Inferior parietal cortex (tissue), 1 donor: ENCODE measurements around the gene ICA1L.
A peak's percentile ranks its signal among the peaks of the same experiment; 100 is the strongest.
"Not testable (repeated sequence)": the region's sequence is repeated elsewhere in the genome, so short reads cannot be mapped to it uniquely, and the experiment has no call there.

Experiments
- DNase-seq: peaks from one replicate; pipeline ENCODE4 v3.0.0-alpha.2; 2016; ENCODE audit errors: extremely low spot score

ICA1L gene

GRCh38 chr2:202871300-202872141 is at the start of gene ICA1L:
TSS of gene ICA1L (minus strand) at chr2:202871766. CDS start at chr2:202829009, 42,757 bp downstream.
- peak; percentile 61 for DNase-seq

GRCh38 chr2:202918860-202919259 is 47.3 kb upstream of the ICA1L start:
- no peak for DNase-seq

GRCh38 chr2:202912342-202913201 is 41.0 kb upstream of the ICA1L start:
- DNase-seq, result peak; percentile 2

GRCh38 chr2:202911512-202912341 is 40.2 kb upstream of the ICA1L start, which contains the start of the genes CARF and WDR12:
TSS of gene CARF (plus strand) at chr2:202912275. CDS start at chr2:202941903, 29,628 bp downstream.
TSS of gene WDR12 (minus strand) at chr2:202911673. CDS start at chr2:202911476, 197 bp downstream.
- peak; percentile 97 for DNase-seq

GRCh38 chr2:202911203-202911511 is 39.6 kb upstream of the ICA1L start:
- DNase-seq, result no peak

GRCh38 chr2:202910698-202911097 is 39.1 kb upstream of the ICA1L start:
- no peak for DNase-seq

- not testable (repeated sequence) for DNase-seq
Measured at GRCh38 chr2:202910250-202910649, 38.7 kb upstream of the ICA1L start.

- no peak for DNase-seq
Measured at GRCh38 chr2:202909394-202910192, 38.0 kb upstream of the ICA1L start.

GRCh38 chr2:202908186-202908585 is 36.6 kb upstream of the ICA1L start:
- no peak for DNase-seq

- not testable (repeated sequence) for DNase-seq
Measured at GRCh38 chr2:202905507-202905906, 33.9 kb upstream of the ICA1L start.

- no peak for DNase-seq
Measured at GRCh38 chr2:202885190-202885589, 13.6 kb upstream of the ICA1L start.

- no peak for DNase-seq
Measured at GRCh38 chr2:202883987-202884675, 12.6 kb upstream of the ICA1L start.

GRCh38 chr2:202881570-202881969 is 10.0 kb upstream of the ICA1L start:
- DNase-seq, result no peak

- DNase-seq, result no peak
Measured at GRCh38 chr2:202877699-202878098, 6.1 kb upstream of the ICA1L start.

GRCh38 chr2:202870431-202871299 is 901 bp downstream of the ICA1L start:
- peak; percentile 58 for DNase-seq

- no peak for DNase-seq
Measured at GRCh38 chr2:202861987-202862386, 9.6 kb downstream of the ICA1L start.

GRCh38 chr2:202858601-202859000 is 13.0 kb downstream of the ICA1L start:
- DNase-seq, result no peak

- not testable (repeated sequence) for DNase-seq
Measured at GRCh38 chr2:202849343-202849742, 22.2 kb downstream of the ICA1L start.

- DNase-seq, result no peak
Measured at GRCh38 chr2:202848813-202849212, 22.8 kb downstream of the ICA1L start.
